B cell (primary cell): ENCODE data around the gene EXOC6. TPM values are rescaled to one million over a fixed set of nuclear protein-coding genes. Genes with fewer than 3 reads are reported as not detected.

Experiments
- ATAC-seq: fragments of 200-7000 bp; cut with Tn5 transposase; one replicate; pipeline ENCODE4 v1.10.0; 2021; ENCODE audit warnings: low read depth, mild to moderate bottlenecking, moderate number of reproducible peaks, moderate library complexity
- CTCF ChIA-PET: fragments of 350-600 bp; sonication (Branson Sonifier 250); formaldehyde crosslinking; loops from one replicate; lab custom pipeline; 2021; ENCODE audit warnings: antibody characterized with exemption, inconsistent platforms; lab: Charles Lee
- POLR2A ChIA-PET: fragments of 350-600 bp; sonication (Branson Sonifier 250); formaldehyde crosslinking; loops from one replicate; lab custom pipeline; 2021; ENCODE audit warnings: antibody characterized with exemption; lab: Charles Lee
- DNase-seq: peaks from one replicate; pipeline ENCODE4 v3.0.0; 2013
- H2AFZ ChIP-seq: 2 replicates; pipeline ENCODE4 v1.6.1; 2012; ENCODE audit warnings: mild to moderate bottlenecking, low read depth, low read length; ENCODE audit not compliant: insufficient read depth, poor library complexity, severe bottlenecking
- H3K27ac ChIP-seq, 2 donors: 1 replicate in 1 of 2; 2 replicates in 1 of 2; pipeline ENCODE4 v1.5.1; 2012 to 2013; ENCODE audit warnings: low read length in 2 of 2, mild to moderate bottlenecking in 2 of 2, moderate library complexity in 1 of 2
- H3K27me3 ChIP-seq, 4 experiments: fragments of 200-600 bp in 1 of 4; sonication (generic) in 1 of 4; replicated peaks in 1 of 4; 1 replicate in 2 of 4; 2 replicates in 2 of 4; pipeline versions ENCODE4 v1.6.1 to v1.7.0; 2013 to 2016; ENCODE audit warnings: low read length in 3 of 4, mild to moderate bottlenecking in 2 of 4, mixed read lengths in 1 of 4, moderate library complexity in 1 of 4; ENCODE audit not compliant: insufficient read depth in 4 of 4, control insufficient read depth in 3 of 4; ENCODE audit errors: control extremely low read depth in 1 of 4
- H3K36me3 ChIP-seq, 2 experiments: replicated peaks in 1 of 2; 1 replicate in 1 of 2; 2 replicates in 1 of 2; pipeline versions ENCODE4 v1.6.1 to v1.7.1; 2013; ENCODE audit warnings: low read length in 1 of 2; ENCODE audit not compliant: insufficient read depth in 2 of 2, control insufficient read depth in 1 of 2; ENCODE audit errors: control extremely low read depth in 1 of 2, extremely low read depth in 1 of 2
- H3K4me1 ChIP-seq, 2 donors: fragments of 200-600 bp in 1 of 2; sonication (generic) in 1 of 2; 1 replicate in 1 of 2; 2 replicates in 1 of 2; pipeline versions ENCODE4 v1.5.1 to v1.6.1; 2013 to 2017; ENCODE audit warnings: low read length in 2 of 2; ENCODE audit not compliant: control insufficient read depth in 2 of 2, insufficient read depth in 2 of 2
- H3K4me2 ChIP-seq: replicated peaks from 2 replicates; pipeline ENCODE3; 2012; ENCODE audit warnings: mild to moderate bottlenecking, low read depth, low read length; ENCODE audit not compliant: poor library complexity, severe bottlenecking
- H3K4me3 ChIP-seq, 5 experiments: fragments of 200-600 bp in 1 of 5; sonication (generic) in 1 of 5; 1 replicate in 3 of 5; 2 replicates in 2 of 5; pipeline versions ENCODE4 v1.5.1 to v1.7.0; 2011 to 2016; ENCODE audit warnings: low read length in 4 of 5, mild to moderate bottlenecking in 4 of 5, low read depth in 2 of 5, control low read depth in 1 of 5, moderate library complexity in 1 of 5; ENCODE audit not compliant: insufficient read depth in 1 of 5; ENCODE audit errors: control extremely low read depth in 1 of 5, extremely low read depth in 1 of 5
- H3K79me2 ChIP-seq: fragments of 200-600 bp; sonication (generic); one replicate; pipeline ENCODE4 v1.6.0; 2016; ENCODE audit warnings: low read length; ENCODE audit not compliant: control insufficient read depth, insufficient read depth
- H3K9ac ChIP-seq: fragments of 200-600 bp; sonication (generic); 2 replicates; pipeline ENCODE4 v1.6.1; 2017; ENCODE audit warnings: mild to moderate bottlenecking, low read length, moderate library complexity
- H3K9me3 ChIP-seq, 3 donors: one replicate each; pipeline versions ENCODE4 v1.6.1 to v1.7.1; 2013; ENCODE audit warnings: low read length in 2 of 3; ENCODE audit not compliant: control insufficient read depth in 2 of 3, insufficient read depth in 1 of 3; ENCODE audit errors: control extremely low read depth in 1 of 3
- H4K20me1 ChIP-seq: 2 replicates; pipeline ENCODE4 v1.6.0; 2012; ENCODE audit warnings: mild to moderate bottlenecking, low read length; ENCODE audit not compliant: insufficient read depth, control insufficient read depth, poor library complexity, severe bottlenecking
- H3K27ac Mint-ChIP-seq: one replicate; pipeline ENCODE4 v1.8.0; 2021; ENCODE audit warnings: mixed read lengths
- H3K27me3 Mint-ChIP-seq: one replicate; pipeline ENCODE4 v1.8.0; 2021; ENCODE audit warnings: mixed read lengths
- H3K4me1 Mint-ChIP-seq: one replicate; pipeline ENCODE4 v1.8.0; 2021; ENCODE audit warnings: mixed read lengths
- H3K4me3 Mint-ChIP-seq: one replicate; pipeline ENCODE4 v1.8.0; 2021; ENCODE audit warnings: mixed read lengths
- H3K9me3 Mint-ChIP-seq: one replicate; pipeline ENCODE4 v1.8.0; 2022; ENCODE audit warnings: mixed read lengths; ENCODE audit not compliant: insufficient read depth
- CTCF ChIP-seq: fragments of 200-600 bp; IDR thresholded peaks from one replicate; pipeline ENCODE4 v1.8.0; 2022; ENCODE audit warnings: antibody characterized with exemption, mild to moderate bottlenecking
- EZH2 ChIP-seq: IDR thresholded peaks from 2 replicates; pipeline ENCODE4 v1.6.1; 2012; ENCODE audit warnings: borderline replicate concordance, low read depth, mild to moderate bottlenecking, moderate library complexity, low read length; ENCODE audit not compliant: insufficient read depth, poor library complexity, severe bottlenecking
- WGBS: methylation state at CpG from one replicate; pipeline ENCODE4 v1.1.5; 2013; ENCODE audit warnings: missing lambda C conversion rate; ENCODE audit not compliant: insufficient coverage; 5-methylcytosine and 5-hydroxymethylcytosine counted together
- intact Hi-C: fragments of 100-400 bp; cut with micrococcal nuclease; formaldehyde crosslinking; loops from one replicate; pipeline ENCODE4 v1.10.0; 2022
- polyA plus RNA-seq: library from polyadenylated mRNA; depleted of rRNA; stranded (reverse); fragments of >200 nt; gene quantifications from 2 replicates; pipeline ENCODE4 v1.2.3, GENCODE V29; 2012
- total RNA-seq, 2 donors: library from RNA; stranded (reverse); fragments of 120-200 nt in 1 of 2; gene quantifications; 1 replicate in 1 of 2; 2 replicates in 1 of 2; pipeline versions ENCODE4 v1.2.3 to v1.2.4, GENCODE V29; 2013 to 2022

EXOC6 gene
- total and polyA plus RNA-seq, 2 donors (not counting 1 experiment from before 2014, with no cell fraction given), result 7.9 to 22.6 TPM

GRCh38 chr10:93074597-93075368 lies 226.5 kb downstream of the EXOC6 start:
- peaks cover 0 to 10% (median 0%) of the 10 kb centered on the region in 3 donors for H3K9me3 ChIP-seq
- H4K20me1 ChIP-seq, result no peaks in the 10 kb centered on the region
- H3K4me3 ChIP-seq, result peak overlapping the region in 4 of 5 experiments; percentile 15 to 55 (median 45)
- ATAC-seq (no peak), DNase-seq (peak; percentile 52)
- H3K27ac Mint-ChIP-seq, result no peak overlapping the region
- H3K9me3 Mint-ChIP-seq, result no peaks in the 10 kb centered on the region
- H3K4me1 Mint-ChIP-seq, result peaks cover 38% of the 10 kb centered on the region
- TF ChIP-seq EZH2, result peak; percentile 4
- no peak for TF ChIP-seq CTCF
- peak overlapping the region; percentile 88 for H3K4me3 Mint-ChIP-seq
- H3K4me1 ChIP-seq, result peaks cover 38 to 40% of the 10 kb centered on the region in 2 donors
- intact Hi-C loops, result loop anchor here (5.0 to 10.0 kb wide), 2 partner anchors 187 to 410 kb away; partner anchors contain the start of gene MYOF
- no peaks in the 10 kb centered on the region for H3K36me3 ChIP-seq
- peak overlapping the region; percentile 79 for H3K4me2 ChIP-seq
- no peaks in the 10 kb centered on the region for H3K79me2 ChIP-seq
- peaks cover 62% of the 10 kb centered on the region for H3K27me3 Mint-ChIP-seq
- CTCF ChIA-PET, result interaction anchor here (1.3 kb wide), 1 partner anchor 9 kb away, joined by 4 read pairs; no protein-coding TSS in a partner anchor
- H3K9ac ChIP-seq, result peak overlapping the region; percentile 35
- 4% methylated on average over 67 of the region's 67 CpGs for WGBS
- H3K27ac ChIP-seq, result no peak overlapping the region
- POLR2A ChIA-PET, result no interaction called here
- peaks cover 0 to 70% (median 39%) of the 10 kb centered on the region in 4 experiments for H3K27me3 ChIP-seq
- peak overlapping the region; percentile 30 for H2AFZ ChIP-seq
